ENCODE results near the gene JAK1.

DNA sequence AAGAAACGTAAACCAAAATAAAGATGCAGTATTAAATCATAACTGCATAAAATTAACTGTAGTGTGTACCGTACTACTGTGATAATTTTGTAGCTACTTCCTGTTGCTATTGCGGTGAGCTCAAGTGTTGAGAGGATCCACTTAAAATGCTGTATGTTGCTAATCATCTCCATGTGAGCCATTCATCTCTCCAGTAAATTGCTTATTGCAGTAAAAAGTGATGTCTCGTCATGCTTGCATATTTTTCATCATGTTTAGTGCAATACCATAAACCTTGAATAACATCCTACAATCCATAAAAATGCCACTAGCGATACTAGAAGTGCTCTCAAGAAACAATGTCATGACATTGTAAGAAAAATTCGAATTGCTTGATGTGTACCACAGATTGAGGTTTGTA, 155.2 kb downstream of the JAK1 start:
- TF ChIP-seq CTCF (IDR thresholded peaks at IDR 0.05) = no peak
- TF ChIP-seq EP300 (IDR thresholded peaks at IDR 0.05) = no peak
- TF ChIP-seq POLR2A (IDR thresholded peaks at IDR 0.05) = no peak

Data from sigmoid colon (tissue), 4 donors.